ENCODE results near the gene RPL10. TPM values are rescaled to one million over a fixed set of nuclear protein-coding genes. Genes with fewer than 3 reads are reported as not detected.
A peak's percentile ranks its signal among the peaks of the same experiment; 100 is the strongest.

Gene RPL10
- total RNA-seq, 2 donors from 2014 or later: 1,953 to 2,194 TPM

DNA sequence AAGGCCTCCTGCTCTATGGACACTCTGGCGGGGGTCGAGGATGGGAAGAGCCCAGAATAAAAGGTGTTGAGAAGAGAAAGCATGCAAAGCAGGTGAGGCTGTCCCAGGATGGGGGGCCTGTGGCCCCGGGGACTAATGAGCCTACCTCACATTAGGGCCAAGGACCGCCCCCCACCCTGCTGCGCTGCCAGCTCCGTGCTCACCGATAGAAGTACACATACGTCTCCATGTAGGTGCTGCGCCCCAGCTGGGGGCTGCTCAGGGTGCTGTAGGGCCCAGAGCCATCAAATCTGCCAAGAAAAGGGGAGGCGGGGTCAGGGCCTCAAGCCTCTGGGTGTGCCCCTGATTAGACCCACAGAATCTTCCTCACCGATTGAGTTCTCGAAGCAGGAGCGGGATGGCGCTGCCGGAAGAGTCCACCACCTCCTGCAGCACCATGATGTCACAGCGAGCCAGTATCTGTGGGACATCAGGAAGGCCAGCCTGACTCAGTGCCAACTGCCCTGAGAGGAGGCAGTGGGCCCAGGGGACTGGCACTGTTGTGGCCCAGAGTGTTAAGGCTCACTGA, 6.5 kb downstream of the RPL10 start:
- peaks cover 10 to 15% of the 10 kb centered on the region in 2 donors for H3K4me1 Mint-ChIP-seq (ENCODE audit: low read depth in 2 of 2)
- H3K27me3 Mint-ChIP-seq: peaks cover 0 to 9% of the 10 kb centered on the region in 2 donors
- ATAC-seq (no peak), DNase-seq (ENCODE audit: low spot score) (no peak)
- no peak overlapping the region for H3K4me3 Mint-ChIP-seq
- H3K36me3 Mint-ChIP-seq: peaks cover 2% of the 10 kb centered on the region
- H3K27ac Mint-ChIP-seq: peak overlapping the region in 1 of 2 donors; percentile 22
- no peaks in the 10 kb centered on the region for H3K9me3 Mint-ChIP-seq

DNA sequence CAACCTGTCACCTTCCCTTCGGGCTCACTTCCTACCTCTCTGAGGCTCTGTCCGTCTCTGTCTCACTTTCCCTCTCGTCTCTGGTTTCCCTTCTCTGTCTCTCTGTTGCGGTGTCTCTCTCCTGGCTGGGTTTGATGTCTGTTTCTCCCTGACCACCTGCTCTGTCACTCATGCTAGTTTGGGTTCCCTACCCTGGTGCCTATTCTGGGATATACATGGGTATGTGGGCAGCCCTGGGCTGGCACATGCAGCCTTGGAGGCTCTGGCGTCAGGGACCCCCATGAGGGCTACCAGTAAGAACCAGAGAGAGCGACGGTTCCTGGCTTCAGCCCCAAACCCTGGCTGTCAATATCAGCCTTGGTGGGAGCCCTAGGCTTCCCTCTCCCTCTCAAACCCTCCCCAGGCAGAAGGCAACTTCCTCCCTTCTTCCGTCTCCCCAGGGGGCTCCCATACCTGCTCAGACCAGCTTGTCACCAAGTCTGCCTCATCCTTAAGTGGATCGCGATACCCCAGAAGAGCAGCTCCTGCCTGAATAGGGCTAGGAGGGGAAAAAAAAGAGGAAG, 10.6 kb downstream of the RPL10 start:
- H3K27me3 Mint-ChIP-seq: peaks cover 0 to 9% of the 10 kb centered on the region in 2 donors
- peaks cover 14 to 15% of the 10 kb centered on the region in 2 donors for H3K4me1 Mint-ChIP-seq (ENCODE audit: low read depth in 2 of 2)
- H3K9me3 Mint-ChIP-seq: no peaks in the 10 kb centered on the region
- peak overlapping the region; percentile 82 for H3K4me3 Mint-ChIP-seq
- H3K27ac Mint-ChIP-seq: peak overlapping the region; percentile 62 to 83
- no peaks in the 10 kb centered on the region for H3K36me3 Mint-ChIP-seq
- DNase-seq (ENCODE audit: low spot score) (no peak), ATAC-seq (no peak)

DNA sequence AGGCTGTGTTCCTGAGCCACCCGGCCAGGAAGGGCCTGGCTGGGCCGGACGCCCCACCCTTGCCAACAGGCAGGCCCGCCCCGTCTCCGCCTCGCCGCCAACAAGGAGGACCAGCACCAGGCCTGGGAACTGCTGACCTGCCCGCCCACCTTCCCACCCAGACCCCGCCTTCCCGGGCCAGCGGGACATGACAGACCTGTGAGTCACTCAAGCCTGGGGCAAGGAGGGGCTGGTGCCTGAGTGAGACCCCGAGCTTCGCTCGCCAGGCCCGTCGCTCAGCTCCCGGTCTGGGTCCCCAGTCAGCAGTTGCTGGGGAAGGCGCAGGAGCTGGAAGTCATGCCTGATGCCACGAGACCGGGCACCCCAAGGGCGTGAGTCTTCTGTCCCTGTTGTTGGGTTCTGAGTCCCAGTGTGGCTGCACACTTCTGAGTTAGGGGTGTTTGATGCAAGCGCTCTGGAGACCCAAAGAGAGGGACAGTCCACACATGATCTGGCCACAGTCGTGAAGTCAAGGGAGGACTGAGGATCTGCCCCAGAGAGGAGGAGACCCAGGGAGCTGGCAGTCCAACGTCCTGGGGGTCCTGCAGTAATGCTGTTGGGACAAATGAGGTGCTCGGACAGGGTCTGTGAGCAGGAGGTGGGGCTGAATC, 11.2 kb downstream of the RPL10 start, which contains the start of gene DNASE1L1:
Gene DNASE1L1 (minus strand): TSS at position 33 of the 650 bp plus-strand sequence. CDS start 3,686 bp downstream, outside the sequence.
- Mint-ChIP-seq H3K9me3 (no peaks in the 10 kb centered on the region), H3K4me1 (ENCODE audit: low read depth in 2 of 2) (peaks cover 14 to 15% of the 10 kb centered on the region in 2 donors), H3K36me3 (no peaks in the 10 kb centered on the region), H3K4me3 (peak within 1 kb of the TSS; percentile 82), H3K27me3 (peaks cover 0 to 7% of the 10 kb centered on the region in 2 donors), H3K27ac (peak within 1 kb of the TSS; percentile 71 to 83)
- ATAC-seq (peak; percentile 61 to 82), DNase-seq (ENCODE audit: low spot score) (peak; percentile 83)

DNA sequence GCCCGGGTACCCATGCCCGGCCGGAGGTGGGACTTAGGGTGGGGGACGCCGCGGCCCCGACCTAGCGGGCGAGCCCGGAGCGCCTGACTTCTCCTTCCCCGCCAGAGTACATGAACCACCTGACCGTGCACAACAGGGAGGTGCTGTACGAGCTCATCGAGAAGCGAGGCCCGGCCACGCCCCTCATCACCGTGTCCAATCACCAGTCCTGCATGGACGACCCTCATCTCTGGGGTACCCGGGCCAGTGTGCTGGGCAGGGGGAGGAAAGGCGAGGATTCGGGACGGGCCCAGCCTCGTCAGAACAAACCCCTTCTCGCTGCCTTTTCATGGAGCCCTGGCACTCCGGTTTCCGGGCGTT, 13.8 kb downstream of the RPL10 start:
- no peaks in the 10 kb centered on the region for H3K9me3 Mint-ChIP-seq
- H3K4me1 Mint-ChIP-seq (ENCODE audit: low read depth in 2 of 2): peaks cover 14 to 15% of the 10 kb centered on the region in 2 donors
- H3K27ac Mint-ChIP-seq: peak overlapping the region; percentile 41 to 80
- peak overlapping the region; percentile 75 for H3K4me3 Mint-ChIP-seq
- H3K27me3 Mint-ChIP-seq: peaks cover 0 to 7% of the 10 kb centered on the region in 2 donors
- H3K36me3 Mint-ChIP-seq: no peaks in the 10 kb centered on the region
- ATAC-seq: peak; percentile 68 to 81
- DNase-seq (ENCODE audit: low spot score): peak; percentile 62

DNA sequence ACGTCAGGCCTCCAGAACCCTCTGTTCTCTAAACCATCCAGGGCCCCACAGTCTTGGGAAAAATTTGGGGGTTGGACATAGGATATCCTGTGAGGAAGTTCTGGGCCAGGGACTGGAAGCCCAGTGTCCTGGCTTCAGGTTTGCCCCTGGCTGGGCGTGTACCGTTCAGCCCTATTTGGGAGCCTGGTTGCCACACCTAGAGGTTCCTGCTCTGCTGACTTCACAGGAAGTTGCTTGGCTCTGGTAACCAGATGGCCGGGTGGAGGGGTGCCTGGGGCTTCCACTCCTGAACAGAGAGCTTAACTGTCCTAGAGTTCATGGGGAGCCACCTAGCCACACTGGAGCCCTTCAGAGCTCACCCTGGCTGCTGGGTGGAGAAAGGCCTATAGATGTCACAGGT, 14.3 kb downstream of the RPL10 start:
- no peak for DNase-seq (ENCODE audit: low spot score)
- H3K9me3 Mint-ChIP-seq: no peaks in the 10 kb centered on the region
- peaks cover 0 to 7% of the 10 kb centered on the region in 2 donors for H3K27me3 Mint-ChIP-seq
- H3K36me3 Mint-ChIP-seq: no peaks in the 10 kb centered on the region
- peaks cover 14 to 15% of the 10 kb centered on the region in 2 donors for H3K4me1 Mint-ChIP-seq (ENCODE audit: low read depth in 2 of 2)
- peak overlapping the region; percentile 75 for H3K4me3 Mint-ChIP-seq
- ATAC-seq: peak; percentile 16 to 65
- H3K27ac Mint-ChIP-seq: peak overlapping the region; percentile 41 to 80

DNA sequence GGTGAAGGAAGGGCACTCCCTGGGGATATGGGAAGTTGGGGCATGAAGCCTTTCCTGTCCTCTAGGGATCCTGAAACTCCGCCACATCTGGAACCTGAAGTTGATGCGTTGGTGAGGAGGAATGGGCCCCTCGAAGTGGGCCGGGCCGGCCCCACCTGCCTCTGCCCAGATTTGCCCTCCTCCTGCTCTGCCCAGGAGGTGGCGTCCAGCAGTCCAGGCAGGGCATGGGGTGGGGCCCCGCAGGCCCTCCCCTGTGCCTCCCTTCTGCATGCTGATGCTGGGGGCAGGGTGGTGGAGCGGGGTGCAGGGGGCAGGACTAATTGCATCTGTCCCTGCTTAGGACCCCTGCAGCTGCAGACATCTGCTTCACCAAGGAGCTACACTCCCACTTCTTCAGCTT, 15.0 kb downstream of the RPL10 start:
- H3K27ac Mint-ChIP-seq: peak overlapping the region; percentile 41 to 80
- H3K9me3 Mint-ChIP-seq: no peaks in the 10 kb centered on the region
- DNase-seq (ENCODE audit: low spot score): no peak
- H3K36me3 Mint-ChIP-seq: no peaks in the 10 kb centered on the region
- ATAC-seq: no peak
- peak overlapping the region; percentile 75 for H3K4me3 Mint-ChIP-seq
- peaks cover 0 to 7% of the 10 kb centered on the region in 2 donors for H3K27me3 Mint-ChIP-seq
- H3K4me1 Mint-ChIP-seq (ENCODE audit: low read depth in 2 of 2): peaks cover 14 to 15% of the 10 kb centered on the region in 2 donors

DNA sequence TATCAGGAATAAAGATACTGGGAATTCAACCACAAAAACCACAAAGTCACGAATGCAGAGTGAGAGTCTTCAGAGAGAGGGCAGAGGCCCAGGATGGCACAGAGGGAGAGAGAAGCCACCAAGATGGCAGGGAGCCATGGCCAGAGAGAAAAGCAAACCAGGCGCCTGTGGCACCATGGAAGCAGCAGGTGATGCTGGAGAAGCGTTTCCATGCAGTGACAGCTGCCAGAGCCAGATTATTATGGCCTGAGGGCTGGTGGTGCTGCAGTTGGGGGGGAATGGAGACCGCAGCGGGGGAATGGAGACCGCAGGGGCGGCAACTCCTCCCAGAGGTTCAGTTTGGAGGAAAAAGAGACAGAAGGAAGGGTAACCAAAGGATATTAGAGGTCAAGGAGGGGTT, 19.0 kb downstream of the RPL10 start:
- DNase-seq (ENCODE audit: low spot score) (no peak), ATAC-seq (no peak)
- Mint-ChIP-seq H3K4me3 (no peak overlapping the region), H3K36me3 (no peaks in the 10 kb centered on the region), H3K27ac (peak overlapping the region in 1 of 2 donors; percentile 68), H3K4me1 (ENCODE audit: low read depth in 2 of 2) (peaks cover 6 to 8% of the 10 kb centered on the region in 2 donors), H3K27me3 (peaks cover 0 to 2% of the 10 kb centered on the region in 2 donors), H3K9me3 (no peaks in the 10 kb centered on the region)

DNA sequence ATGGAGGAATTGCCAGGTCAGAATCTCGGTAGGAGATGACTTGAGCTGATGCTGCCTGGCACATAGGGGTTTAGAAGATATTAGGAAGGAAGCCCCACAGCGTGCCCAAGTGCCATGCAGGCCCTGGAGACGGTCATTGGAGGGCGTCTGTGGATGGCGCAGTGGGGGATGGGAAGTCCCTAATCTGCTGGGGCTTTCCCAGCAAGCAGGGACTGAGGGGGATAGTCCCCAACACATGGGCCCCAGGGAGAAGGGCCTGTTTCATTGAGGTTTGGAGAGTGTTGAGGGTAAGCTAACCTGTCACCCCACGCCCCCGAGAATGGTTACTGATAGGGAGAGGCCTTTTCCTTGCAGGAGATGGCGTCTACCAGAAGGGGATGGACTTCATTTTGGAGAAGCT, 21.0 kb downstream of the RPL10 start:
- H3K27me3 Mint-ChIP-seq: peaks cover 0 to 2% of the 10 kb centered on the region in 2 donors
- no peak overlapping the region for H3K4me3 Mint-ChIP-seq
- peak overlapping the region in 1 of 2 donors; percentile 23 for H3K27ac Mint-ChIP-seq
- ATAC-seq: no peak
- H3K36me3 Mint-ChIP-seq: no peaks in the 10 kb centered on the region
- DNase-seq (ENCODE audit: low spot score): no peak
- H3K9me3 Mint-ChIP-seq: no peaks in the 10 kb centered on the region
- peaks cover 0 to 6% of the 10 kb centered on the region in 2 donors for H3K4me1 Mint-ChIP-seq (ENCODE audit: low read depth in 2 of 2)

DNA sequence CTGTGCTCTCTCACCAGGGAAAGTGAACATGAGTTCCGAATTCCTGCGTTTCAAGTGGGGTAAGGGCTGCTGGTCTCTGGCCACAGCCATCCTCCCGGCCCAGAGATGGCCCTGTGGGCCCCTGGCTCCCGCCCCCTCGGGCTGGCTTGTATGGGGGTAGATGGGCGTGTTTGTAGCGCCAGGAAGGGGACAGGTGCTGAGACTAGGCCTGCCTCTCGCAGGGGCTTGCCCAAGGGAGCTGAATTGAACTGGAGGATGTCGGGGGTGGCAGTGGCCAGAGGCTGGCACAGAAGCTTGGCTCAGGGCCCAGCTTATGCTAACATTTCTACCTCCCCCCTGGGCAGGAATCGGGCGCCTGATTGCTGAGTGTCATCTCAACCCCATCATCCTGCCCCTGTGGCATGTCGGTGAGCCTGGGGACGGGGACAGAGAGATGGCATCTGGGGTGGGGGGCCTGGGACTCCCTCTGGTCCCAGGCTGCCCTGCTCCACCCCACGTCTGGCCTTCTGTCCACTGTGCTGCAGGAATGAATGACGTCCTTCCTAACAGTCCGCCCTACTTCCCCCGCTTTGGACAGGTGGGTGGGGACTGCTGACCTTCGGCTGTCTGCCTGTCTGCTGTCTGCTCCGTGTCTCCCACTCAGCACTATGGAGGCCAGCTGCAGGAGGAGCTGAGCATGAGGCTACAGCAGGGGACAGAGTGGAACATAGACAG, 21.7 kb downstream of the RPL10 start:
- H3K36me3 Mint-ChIP-seq: no peaks in the 10 kb centered on the region
- ATAC-seq (no peak), DNase-seq (ENCODE audit: low spot score) (no peak)
- no peak overlapping the region for H3K4me3 Mint-ChIP-seq
- peaks cover 0 to 2% of the 10 kb centered on the region in 2 donors for H3K27me3 Mint-ChIP-seq
- peaks cover 0 to 9% of the 10 kb centered on the region in 2 donors for H3K4me1 Mint-ChIP-seq (ENCODE audit: low read depth in 2 of 2)
- H3K9me3 Mint-ChIP-seq: no peaks in the 10 kb centered on the region
- no peak overlapping the region for H3K27ac Mint-ChIP-seq

DNA sequence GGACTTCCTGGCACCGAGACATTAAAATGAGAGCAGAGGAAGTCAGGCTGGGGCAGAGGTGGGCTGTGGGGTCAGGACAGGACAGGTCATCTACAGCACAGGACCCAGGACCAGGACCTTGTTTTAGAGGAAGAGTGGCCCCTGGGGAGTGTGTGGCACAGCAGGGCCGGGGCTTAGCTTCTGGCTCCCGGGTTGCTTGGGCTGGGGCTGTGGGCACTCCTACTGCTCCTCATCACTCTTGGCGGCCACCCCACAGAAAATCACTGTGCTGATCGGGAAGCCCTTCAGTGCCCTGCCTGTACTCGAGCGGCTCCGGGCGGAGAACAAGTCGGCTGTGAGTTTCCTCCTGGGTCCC, 22.2 kb downstream of the RPL10 start:
- DNase-seq (ENCODE audit: low spot score): no peak
- H3K4me3 Mint-ChIP-seq: no peak overlapping the region
- peaks cover 0 to 2% of the 10 kb centered on the region in 2 donors for H3K27me3 Mint-ChIP-seq
- ATAC-seq: no peak
- H3K4me1 Mint-ChIP-seq (ENCODE audit: low read depth in 2 of 2): peaks cover 0 to 9% of the 10 kb centered on the region in 2 donors
- no peaks in the 10 kb centered on the region for H3K9me3 Mint-ChIP-seq
- H3K27ac Mint-ChIP-seq: no peak overlapping the region
- H3K36me3 Mint-ChIP-seq: no peaks in the 10 kb centered on the region

DNA sequence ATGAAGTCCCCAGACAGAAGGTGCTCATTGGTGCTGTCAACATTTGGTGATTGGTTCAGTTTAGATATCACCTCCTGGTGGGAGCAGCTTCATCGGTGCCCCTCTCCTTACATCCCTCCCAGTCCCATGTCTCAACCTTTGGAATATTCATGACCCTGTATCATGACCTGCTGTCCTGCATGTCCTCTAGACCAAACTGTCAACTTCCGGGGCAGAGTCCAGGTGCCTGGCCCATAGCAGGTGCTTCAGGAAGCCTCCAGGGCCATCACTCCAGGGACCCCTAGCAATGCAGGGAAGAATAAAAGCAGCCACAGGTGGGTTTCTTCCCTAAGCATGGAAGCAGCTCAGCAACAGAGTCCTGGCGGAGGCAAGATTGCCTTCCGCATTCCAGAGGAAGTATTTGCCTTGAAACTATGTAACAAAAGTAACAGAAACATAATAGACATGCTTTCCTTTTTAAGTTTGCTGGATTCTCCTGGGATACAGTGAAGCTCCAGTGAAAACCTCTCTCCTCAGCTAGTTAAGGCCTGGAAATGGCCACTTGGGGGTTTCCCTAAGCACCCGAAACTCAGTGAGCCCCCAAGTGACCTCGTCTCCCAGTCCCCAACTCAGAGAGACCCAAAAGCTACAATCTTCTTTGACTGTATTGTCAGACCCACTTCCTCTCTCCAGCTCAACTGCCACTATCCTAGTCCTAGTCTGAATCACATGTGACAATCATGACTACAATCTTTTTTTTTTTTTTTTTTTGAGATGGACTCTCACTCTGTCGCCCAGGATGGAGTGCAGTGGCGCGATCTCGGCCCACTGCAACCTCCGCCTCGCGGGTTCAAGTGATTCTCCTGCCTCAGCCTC, 29.0 kb downstream of the RPL10 start:
- Mint-ChIP-seq H3K36me3 (no peaks in the 10 kb centered on the region), H3K9me3 (no peaks in the 10 kb centered on the region), H3K27ac (peak overlapping the region in 1 of 2 donors; percentile 62), H3K27me3 (no peaks in the 10 kb centered on the region), H3K4me1 (ENCODE audit: low read depth in 2 of 2) (peaks cover 23 to 30% of the 10 kb centered on the region in 2 donors), H3K4me3 (peak overlapping the region; percentile 84)
- ATAC-seq: no peak
- no peak for DNase-seq (ENCODE audit: low spot score)

DNA sequence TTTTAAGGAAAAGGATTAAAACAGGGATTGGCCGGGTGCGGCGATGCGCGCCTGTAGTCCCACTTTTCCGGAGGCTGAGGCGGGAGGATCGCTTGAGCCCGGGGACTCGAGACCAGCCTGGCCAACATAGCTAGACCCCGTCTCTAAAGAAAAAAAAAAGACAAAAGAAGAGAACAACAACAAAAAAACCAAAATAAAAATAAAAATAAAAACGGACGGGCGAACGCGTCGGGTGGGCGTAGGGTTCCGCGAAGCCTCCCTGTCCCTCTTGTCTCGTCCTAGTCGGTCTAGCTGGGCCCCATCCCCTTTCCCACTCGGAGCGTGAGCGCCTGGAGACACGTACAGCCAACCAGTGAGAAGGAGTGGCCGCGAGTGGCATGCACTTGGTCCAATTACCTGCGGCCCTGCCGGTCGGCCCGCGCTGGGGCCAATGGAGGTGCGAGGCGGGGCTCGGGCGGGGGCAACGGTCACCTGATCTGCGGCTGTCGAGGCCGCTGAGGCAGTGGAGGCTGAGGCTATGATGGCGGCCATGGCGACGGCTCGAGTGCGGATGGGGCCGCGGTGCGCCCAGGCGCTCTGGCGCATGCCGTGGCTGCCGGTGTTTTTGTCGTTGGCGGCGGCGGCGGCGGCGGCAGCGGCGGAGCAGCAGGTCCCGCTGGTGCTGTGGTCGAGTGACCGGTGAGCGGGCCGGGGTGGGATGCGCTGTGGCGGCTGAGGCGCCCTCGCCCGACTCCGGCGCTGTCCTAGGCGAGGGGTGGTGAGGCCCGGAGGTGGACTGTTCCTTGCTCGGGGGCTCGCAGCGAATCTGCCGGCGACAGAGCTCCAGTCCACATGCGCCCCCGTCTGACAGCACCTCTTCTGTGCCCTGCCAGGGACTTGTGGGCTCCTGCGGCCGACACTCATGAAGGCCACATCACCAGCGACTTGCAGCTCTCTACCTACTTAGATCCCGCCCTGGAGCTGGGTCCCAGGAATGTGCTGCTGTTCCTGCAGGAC, 30.3 kb downstream of the RPL10 start, which contains the start of gene ATP6AP1:
Gene ATP6AP1 (plus strand): TSS at position 502 of the 996 bp plus-strand sequence. CDS start 16 bp downstream, at position 518.
- Mint-ChIP-seq H3K4me1 (ENCODE audit: low read depth in 2 of 2) (peaks cover 23 to 30% of the 10 kb centered on the region in 2 donors), H3K4me3 (peak within 1 kb of the TSS; percentile 84), H3K9me3 (no peaks in the 10 kb centered on the region), H3K27ac (peak within 1 kb of the TSS; percentile 62 to 84), H3K36me3 (no peaks in the 10 kb centered on the region), H3K27me3 (no peaks in the 10 kb centered on the region)
- DNase-seq (ENCODE audit: low spot score) (peak; percentile 91), ATAC-seq (peak; percentile 98 to 99)

Data from natural killer cell treated with Interleukin-12 subunit alpha and Interleukin-12 subunit beta and Interleukin-15 and Interleukin-18, amount 100 ng/mL, for 72 hours (primary cell).